ENCODE results near the gene MLLT3.

MLLT3 gene

DNA sequence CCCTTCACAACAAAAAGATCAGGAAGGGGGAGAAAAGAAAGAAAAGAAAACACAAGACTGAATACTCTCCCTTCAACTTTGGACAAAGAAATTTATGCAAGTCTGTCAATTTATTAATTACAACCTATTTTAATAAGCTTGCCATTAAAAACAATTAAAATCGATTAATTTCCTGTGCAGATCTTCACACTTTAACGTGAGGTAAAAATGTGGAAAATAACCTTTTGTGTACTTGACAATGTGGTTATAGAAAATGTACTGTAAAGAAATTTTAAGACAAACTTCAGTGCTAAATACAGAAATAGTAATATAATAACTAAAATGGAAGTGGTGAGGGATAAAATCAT lies 2.7 kb upstream of the MLLT3 start:
- DNase-seq (ENCODE audit: low read depth), result no peak

DNA sequence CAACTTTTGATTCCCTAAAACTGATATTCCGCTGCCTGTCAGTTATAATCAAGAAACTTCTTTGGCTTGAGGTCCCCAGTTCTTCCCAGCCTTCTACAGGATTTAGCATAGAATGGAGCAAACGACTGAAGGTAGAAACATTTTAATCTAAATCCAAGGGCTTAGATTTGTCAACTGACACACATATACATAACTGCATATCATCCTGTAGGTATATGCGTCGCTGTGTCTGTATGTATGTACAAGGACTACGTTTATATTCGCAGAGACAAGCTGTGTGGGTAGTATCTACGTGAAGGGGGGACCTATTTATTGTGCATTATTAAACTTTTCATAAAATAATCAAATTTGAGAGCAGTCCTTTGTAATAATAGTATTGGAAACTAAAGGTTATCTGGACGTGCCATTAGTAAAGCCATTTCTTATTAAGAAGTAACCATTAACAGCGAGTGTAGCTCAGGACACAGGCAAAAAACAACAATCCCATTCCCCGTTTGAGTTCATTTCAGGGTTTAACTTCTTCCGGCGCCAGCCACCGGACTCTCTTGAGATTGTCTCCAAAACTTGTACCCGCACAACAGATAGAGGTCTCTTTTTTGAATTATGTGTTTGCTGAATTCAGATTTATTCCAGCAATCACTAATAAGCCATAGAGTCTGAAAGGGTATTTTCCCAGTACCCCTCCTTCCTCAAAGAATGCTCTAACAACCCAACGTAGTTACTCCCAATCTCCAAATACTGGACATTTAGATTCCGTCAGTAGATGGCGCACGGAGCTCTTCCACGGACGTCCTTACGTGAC lies 2.1 kb upstream of the MLLT3 start:
- DNase-seq (ENCODE audit: low read depth), result peak; percentile 32

DNA sequence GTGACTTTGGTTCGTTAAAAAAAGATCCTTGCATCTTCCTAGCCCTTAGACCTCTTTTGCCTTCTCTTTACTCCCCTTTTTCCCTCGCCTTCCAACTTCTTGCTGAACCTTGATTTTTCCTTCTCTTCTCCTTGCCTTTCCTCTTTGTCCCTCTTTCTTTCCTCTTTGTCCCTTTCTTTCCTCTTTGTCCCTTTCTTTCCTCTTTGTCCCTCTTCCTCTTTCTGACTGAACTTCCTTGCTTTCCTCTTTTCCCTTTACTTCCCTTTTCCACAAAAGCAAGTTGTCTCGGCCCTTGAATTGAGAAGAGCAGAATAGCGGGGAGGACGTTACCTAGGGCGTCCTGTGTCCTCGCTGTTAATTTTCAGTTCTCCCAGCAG lies 1.4 kb upstream of the MLLT3 start:
- DNase-seq (ENCODE audit: low read depth), result no peak

DNA sequence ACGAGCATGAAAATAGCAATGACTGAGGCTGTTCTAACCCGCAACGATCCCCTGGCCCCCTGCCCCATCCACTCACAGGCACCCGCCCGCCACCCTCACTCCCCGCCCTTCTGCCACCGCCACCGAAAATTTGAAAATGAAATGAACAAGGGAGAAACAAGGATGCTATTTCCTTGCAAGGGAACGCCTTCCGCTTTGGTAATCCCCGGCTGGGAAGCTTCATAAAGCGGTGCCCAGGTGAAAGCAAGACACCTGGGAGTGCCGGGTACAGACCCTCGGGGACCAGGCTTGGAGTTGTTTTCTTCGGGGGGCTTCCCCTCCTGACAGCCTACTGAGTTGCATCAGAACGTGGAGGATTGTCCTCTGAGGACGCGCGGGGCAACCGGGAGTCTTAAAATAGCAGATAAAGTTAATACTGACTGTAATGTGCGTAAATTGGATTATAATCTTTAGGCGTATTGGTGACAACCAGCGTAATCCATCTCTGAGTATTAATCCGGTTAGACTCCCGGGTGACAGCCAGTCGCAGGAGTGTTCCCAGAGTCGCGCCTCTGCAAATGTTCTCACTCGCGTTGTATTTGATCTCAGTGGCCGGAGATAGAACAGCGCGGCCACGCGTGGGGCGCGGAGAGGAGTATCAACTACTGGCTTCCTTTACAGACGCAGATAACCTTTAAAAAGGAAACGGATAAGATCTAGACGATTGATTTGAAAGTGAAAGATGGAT lies 885 bp upstream of the MLLT3 start:
- DNase-seq (ENCODE audit: low read depth), result no peak

DNA sequence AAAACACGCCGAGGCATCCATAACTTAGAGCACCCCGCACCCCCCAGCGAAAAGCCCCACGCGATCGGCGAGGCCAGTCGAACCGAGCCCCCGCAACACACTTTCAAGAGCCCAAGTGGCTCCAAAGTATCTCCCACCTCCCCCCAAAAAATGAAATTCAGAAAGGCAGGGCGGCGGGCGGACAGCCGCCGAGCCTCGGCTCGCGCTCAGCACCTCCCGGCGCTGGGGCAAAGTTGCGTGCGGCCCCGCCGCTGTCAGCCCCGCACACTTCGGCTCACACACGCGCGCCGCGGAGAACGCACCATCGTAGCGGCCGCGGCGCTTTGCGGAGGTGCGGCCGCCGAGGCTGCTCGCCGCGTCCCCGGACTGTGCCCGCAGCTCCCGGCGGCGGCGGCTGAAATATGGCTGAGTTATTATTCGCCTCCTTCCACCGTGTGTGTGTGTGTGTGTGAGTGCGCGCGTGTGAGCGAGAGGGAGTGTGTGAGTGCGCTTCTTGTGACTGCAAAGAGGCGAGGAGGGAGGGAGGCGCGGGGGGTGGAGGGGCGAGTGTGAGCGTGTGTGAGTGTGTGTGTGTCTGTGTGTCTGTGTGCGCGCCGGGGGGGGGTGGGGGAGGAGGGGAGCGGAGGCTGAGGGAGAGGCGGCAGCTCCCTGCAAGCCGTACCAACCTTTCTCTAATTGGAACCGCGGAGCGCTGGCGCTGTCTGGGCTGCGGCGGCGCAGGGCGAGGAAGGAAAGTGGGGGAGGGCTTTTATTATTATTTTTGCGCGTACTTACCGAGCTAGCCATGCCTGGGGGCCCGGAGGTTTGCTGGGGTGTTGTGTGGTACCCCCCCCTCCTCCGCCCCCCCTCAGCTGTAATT lies 599 bp downstream of the MLLT3 start:
- peak; percentile 22 for DNase-seq (ENCODE audit: low read depth)

DNA sequence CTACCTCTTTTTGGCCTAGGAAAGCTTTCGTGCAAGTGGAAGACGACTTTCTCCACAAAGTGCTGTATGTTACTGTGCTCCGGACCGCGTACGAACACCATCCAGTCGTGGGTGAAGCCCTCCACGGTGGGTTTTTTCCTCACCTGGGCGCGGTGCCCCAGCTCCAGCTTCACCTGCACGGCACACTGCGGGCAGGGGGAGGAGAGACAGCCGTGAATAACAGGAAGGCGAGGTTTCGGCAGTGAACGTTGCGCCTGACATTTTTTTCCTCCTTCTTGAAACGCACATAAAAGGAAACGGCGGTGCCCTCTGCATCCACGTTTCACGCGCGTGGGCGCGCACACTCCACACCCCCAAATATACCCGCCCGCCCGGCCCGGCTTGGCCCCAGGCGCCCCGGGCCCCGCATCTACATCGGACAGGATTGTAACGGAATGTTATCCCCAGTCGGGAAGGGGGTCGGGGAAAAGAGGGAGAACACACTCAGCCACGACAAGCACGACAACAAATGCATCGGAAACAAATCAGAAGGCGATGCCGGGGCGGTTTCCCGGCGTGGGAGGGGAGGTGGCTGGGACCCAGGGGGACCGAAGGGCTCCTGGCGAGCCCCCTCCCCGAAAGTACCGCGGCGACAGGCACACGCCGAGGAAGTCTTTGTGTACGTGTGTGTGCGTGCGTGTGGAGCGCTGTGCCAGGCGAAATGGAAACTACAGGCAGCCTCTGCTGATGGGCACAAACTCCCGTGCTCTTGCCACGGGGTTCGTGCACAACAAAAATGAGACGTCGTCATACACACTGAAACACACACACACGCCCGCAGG lies 1.4 kb downstream of the MLLT3 start:
- DNase-seq (ENCODE audit: low read depth), result no peak

DNA sequence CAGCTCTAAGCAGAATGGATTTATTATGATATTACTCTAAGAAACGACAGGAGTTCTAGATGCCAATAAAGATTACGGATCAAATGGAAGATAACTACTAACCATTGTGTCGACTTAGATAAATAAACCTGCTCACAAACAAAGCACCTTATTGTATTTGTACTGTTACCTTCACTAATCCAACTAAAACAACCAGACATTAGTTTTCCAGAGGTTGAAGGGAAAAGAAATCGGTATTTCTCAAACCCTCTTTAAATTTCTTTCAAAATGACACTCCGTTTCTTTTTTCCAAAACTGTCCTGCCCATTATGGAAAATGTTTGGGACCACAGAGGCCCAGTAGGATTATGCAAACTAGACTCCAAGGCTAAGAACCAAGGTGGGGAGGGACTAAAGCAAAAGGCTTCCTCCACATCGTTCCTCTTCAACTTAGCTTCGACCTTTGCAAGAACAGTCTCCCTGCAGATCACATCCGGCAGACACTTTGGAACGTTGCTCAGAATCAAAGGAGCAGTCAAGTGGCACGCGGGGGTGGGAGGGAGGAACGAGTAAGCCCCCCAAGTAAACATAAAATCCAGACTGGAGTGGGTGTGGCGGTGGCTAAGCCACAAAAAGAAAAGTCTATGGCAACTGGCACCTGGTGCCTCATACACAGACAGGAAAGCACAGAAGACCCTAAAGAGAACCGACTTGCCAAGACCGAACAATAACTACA lies 2.7 kb downstream of the MLLT3 start:
- no peak for DNase-seq (ENCODE audit: low read depth)

DNA sequence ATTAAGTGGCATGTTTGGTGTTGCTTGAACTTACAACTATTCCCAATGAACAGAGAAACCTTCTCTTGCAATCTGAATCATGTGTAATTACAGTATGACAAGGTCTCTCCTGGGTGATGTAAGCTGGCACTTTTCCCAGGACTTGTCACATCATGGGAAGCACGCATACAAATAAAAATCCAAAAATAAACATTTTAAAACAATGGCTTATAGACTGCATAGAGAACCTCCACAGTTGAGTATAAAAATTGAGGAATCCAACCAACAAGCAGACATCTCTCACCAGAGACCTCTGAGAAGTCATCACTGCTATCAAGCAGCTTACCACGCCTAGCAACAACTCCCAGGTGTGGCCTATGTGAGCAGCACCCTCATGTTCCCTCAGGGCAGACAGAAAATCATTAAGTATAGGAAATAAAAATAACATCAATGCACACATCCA lies 3.9 kb downstream of the MLLT3 start:
- DNase-seq (ENCODE audit: low read depth), result peak; percentile 50

DNA sequence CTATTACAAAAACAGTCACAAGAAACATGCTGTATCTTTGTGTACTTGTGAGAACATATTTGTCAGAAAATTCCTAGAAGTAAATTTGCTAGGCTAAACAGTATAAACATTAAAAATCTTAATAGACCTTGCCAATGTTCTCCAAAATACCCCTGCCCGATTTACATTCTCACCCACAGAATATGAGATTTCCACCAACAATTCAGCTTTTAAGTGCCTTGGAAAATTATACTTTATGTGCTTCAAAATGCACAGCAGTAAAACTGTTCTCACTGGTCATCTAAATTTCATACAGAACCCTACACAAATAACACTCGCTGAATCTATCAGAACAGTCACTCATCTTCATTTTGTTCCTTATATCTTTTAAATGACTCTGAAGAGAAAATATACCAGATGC lies 5.5 kb downstream of the MLLT3 start:
- DNase-seq (ENCODE audit: low read depth), result no peak

DNA sequence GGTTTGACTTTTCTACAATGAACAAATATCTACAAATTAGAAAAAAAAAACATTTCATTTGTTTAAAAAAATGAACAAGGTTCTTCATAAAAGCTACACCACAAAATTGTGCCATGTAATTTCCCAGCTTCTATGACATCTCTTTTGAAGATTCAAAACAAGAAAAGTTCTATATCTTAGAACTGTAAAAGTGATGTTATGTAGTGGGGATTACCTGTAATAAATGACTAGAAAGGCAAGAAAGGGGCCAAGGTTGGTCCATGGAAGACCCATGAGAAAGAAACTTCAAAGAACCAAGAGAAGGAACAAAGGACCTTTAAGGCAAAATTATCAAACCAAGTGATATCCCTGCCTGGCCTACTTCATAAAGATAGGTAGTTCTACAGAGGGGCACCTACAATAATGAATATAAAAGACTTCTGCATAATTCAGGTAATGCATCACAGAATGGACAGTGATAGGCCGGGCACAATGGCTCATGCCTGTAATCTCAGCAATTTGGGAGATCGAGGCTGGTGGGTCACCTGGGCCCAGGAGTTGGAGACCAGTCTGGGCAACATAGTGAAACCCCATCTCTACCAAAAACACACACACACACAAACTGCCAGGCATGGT lies 7.6 kb downstream of the MLLT3 start:
- no peak for DNase-seq (ENCODE audit: low read depth)

DNA sequence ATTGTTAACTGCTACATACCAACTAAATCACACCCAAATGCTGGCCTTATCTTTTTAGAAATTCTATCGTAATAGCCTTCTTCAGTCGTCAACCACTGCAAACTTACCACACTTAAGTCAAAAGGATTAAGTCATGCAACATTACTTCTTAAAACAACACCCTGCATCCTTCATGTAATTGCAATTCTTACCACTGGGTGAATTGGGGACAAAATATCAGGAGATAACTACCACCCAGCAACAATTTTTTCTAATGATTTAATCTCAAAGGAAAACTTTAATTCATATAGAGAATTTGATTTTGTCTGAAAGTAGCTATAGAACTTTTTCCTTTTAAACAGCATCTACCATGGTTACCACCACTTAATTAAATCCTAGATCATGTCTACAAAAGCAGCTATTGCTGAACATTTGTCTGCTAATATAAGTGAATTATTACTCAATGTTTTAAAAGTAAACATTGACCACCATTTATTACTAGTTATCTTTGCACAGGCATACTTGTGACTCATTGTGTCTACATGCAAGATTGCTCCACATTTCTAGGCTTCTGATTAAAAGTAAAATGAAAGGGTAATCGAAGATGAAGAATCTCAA lies 10.5 kb downstream of the MLLT3 start:
- no peak for DNase-seq (ENCODE audit: low read depth)

DNA sequence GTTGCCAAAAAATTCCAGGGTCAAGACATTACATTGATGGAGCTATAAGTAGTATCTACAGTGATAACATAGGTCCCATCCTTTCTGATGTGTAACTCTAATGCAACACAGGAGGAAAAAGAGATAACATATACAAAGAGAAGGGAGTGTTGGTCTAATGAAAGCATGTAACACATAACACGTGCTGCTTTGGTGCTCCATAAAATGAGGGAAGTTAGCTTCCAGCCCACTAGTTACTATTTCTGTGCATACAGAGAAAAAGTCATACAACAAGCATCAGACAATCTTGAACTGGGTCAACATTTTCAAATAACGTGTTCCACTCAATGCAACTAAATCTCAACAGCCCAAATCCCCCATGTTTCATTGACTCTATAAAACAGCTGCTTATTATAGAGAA lies 11.7 kb downstream of the MLLT3 start:
- DNase-seq (ENCODE audit: low read depth), result no peak

DNA sequence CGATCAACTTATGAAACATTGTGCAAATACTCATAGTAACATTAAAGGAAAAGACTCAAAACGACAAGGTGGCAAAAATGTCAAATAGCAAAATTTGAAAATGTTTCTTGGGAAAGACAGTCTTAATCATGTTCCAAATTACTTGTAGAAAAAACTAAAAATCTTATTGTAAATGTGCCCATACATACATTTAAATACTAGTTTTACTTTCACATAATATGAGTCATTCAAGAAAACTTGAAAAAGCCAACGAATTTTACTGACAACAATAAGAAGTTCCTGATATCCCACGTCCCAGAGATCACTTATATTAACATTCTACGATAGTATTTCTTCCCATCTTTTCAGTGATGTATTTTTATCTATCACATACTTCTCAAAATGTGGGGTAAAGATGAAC lies 13.7 kb downstream of the MLLT3 start:
- no peak for DNase-seq (ENCODE audit: low read depth)

DNA sequence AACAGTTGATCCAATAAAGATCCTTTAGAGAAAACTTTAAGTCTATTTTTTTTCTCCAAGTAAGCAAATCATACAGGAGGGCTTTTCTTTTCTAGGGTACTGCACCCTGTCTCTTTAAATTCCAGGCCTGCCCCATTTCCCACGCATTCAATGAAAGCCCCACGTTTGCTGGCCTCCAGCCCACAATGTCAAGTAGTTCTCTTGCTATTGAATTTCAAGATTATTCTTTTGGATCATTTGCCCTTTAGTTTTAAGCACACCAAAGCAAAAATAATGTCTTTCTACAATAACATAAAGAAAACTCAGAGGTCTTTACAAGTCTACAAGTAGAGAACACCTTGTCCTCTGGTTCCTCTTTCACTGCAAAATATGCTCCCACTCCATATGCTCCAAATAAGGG lies 15.6 kb downstream of the MLLT3 start:
- DNase-seq (ENCODE audit: low read depth), result no peak

DNA sequence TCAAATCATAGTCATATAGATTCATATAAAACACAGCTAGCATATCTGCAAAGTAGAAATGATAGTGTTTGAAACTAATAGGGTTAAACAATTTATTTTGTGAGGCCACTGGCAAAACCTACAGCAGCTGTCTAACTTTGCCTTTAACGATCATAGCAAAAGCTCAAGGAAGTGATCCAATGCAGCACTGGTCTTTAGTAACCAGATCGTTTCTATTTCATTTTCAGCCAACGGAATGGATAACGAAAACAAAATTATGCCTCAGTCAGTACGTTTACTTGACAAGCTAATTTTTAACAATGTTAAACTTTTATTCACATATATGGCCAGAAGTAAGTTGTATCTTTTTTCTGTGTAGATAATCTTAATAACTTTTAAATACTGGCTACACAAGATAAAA lies 17.7 kb downstream of the MLLT3 start:
- no peak for DNase-seq (ENCODE audit: low read depth)

DNA sequence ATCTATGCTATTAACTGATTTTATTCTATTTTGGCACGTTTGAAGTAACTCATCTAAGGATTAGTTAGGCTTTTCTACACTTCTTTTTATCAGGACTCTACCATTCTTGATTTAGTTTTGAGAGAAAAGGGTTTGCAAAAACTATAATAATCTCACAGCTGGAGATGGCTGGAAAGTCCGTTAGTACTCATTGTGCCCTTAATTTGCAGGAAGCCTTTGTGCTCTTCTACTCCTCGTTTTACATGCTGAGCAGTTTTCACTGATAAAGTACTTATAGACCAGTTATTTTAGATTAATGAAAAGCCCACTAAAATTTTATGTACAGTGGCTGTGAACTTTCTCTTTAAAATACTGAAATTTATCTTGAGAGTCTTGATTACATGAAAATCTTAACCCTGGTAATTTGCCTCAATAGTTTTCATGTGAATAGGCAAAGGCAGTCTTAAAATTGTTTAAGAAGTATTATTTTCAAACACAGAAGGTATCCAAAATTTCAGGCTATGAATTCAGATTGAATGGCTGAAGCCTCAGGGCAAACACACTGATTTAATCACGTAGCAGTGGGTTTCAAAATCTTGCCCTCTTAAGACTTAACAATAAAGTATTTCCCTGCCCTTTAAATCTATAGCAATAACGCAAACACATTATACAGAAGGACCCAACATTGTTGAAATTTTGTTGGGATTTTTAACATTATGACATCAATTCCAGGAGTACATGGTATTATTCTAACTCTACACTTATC lies 18.6 kb downstream of the MLLT3 start:
- DNase-seq (ENCODE audit: low read depth), result no peak

DNA sequence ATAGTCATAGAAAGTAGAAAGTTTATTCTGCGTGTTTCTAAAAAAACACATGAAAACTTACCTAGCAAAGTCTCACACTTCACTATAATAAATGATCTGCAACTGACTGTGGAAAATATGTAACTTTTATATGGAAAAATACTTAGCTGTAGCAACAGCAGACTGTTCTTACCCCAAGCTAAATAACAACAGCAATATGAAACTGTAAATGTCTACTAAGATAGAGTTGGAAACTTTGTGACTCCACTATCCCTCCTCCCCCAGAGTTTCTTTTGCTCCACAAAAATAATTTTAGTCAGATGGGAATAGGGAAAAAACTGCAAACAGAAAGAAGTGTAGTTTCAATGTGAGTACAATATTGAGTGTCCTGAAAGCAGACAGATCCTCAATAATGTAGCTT lies 21.0 kb downstream of the MLLT3 start:
- no peak for DNase-seq (ENCODE audit: low read depth)

DNA sequence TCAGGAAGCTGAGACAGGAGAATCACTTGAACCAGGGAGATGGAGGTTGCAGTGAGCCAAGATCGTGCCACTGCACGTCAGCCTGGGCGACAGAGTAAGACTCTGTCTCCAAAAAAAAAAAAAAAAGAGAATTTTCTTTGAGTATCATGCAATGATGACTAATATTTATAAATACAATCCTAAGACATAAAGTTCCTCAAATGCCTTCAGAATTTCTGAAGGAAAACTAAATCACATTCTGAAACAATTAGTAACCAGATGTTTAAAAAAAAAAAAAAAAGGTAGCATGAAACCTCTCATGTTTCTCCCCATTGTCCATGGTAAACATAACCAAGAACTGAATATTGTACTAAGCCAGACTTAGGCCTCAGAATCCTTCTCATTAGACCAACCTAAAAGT lies 23.1 kb downstream of the MLLT3 start:
- DNase-seq (ENCODE audit: low read depth), result no peak

DNA sequence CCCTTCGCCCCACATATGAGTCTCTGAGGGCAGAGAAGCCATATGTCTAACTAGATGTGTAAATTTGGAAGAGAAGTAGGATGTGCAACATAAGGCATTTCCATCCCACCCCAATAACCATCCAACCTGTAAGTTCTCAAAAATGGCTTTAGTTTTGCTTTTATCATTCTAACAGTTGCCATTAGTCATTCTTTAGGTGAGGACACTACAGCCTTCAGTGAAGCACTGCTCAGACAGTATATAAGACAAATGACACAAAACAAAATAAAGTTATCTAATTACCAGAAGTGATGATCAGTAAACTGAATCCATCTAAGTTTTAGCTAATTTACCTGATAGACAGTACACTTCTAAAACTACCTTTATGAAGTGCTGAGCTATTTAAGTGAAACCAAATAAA lies 23.9 kb downstream of the MLLT3 start:
- no peak for DNase-seq (ENCODE audit: low read depth)

DNA sequence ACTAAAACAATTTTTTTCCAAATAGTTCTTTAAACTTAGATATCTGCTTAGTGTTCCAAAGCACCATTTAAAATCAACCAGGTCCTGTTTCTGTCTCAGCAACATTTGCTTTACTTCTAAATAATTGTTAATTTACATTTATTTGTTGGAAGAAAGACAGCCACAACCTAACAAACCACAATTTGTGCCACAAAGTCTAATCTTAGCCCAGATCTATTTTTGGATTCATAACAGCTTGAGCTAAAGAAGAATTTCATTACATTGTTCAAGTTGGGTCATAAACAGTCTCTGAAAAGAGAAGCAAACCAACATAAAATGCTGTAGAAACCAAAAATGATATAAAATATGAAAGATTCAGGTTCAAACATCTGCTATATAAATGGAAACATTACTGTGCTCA lies 24.4 kb downstream of the MLLT3 start:
- no peak for DNase-seq (ENCODE audit: low read depth)
